MM.1S (cell line): Measurements from ENCODE around the gene IL1R1.

ENCODE experiments used
- DNase-seq: peaks from one replicate; pipeline ENCODE4 v3.0.0-alpha.2; 2015
- H2AFZ ChIP-seq: fragments of 300-600 bp; sonication (generic); 2 replicates; pipeline ENCODE4 v1.6.0; 2016; ENCODE audit warnings: antibody characterized with exemption, low read length
- H3F3A ChIP-seq: fragments of 300-600 bp; sonication (generic); 2 replicates; pipeline ENCODE4 v1.6.1; 2016; ENCODE audit warnings: mild to moderate bottlenecking, antibody characterized with exemption, low read length, moderate library complexity, mixed read lengths; ENCODE audit not compliant: insufficient read depth
- H3K27ac ChIP-seq: fragments of 300-600 bp; sonication (generic); 2 replicates; pipeline ENCODE4 v1.5.1; 2016; ENCODE audit warnings: mild to moderate bottlenecking, low read length
- H3K27me3 ChIP-seq: fragments of 300-600 bp; sonication (generic); replicated peaks from 2 replicates; pipeline ENCODE4 v1.6.0; 2016; ENCODE audit warnings: low read length; ENCODE audit not compliant: insufficient read depth
- H3K36me3 ChIP-seq: fragments of 300-600 bp; sonication (generic); replicated peaks from 2 replicates; pipeline ENCODE4 v1.6.1; 2016; ENCODE audit warnings: mild to moderate bottlenecking, low read length, mixed read lengths; ENCODE audit not compliant: insufficient read depth
- H3K4me1 ChIP-seq: fragments of 300-600 bp; sonication (generic); 2 replicates; pipeline ENCODE4 v1.6.1; 2016; ENCODE audit warnings: low read length, mixed read lengths
- H3K4me2 ChIP-seq: fragments of 300-600 bp; sonication (generic); 2 replicates; pipeline ENCODE4 v1.6.0; 2016; ENCODE audit warnings: low read depth, low read length
- H3K4me3 ChIP-seq: fragments of 300-600 bp; sonication (generic); 2 replicates; pipeline ENCODE4 v1.5.1; 2016; ENCODE audit warnings: low read length, mixed read lengths
- H3K79me2 ChIP-seq: fragments of 300-600 bp; sonication (generic); 2 replicates; pipeline ENCODE4 v1.6.1; 2016; ENCODE audit warnings: mixed run types, low read length, mixed read lengths
- H3K9ac ChIP-seq: fragments of 300-600 bp; sonication (generic); 2 replicates; pipeline ENCODE4 v1.6.1; 2016; ENCODE audit warnings: low read length, mixed read lengths
- H3K9me2 ChIP-seq: fragments of 300-600 bp; sonication (generic); replicated peaks from 2 replicates; pipeline ENCODE4 v1.6.1; 2016; ENCODE audit warnings: mild to moderate bottlenecking, low read length, mixed read lengths; ENCODE audit not compliant: insufficient read depth
- H3K9me3 ChIP-seq: fragments of 300-600 bp; sonication (generic); replicated peaks from 2 replicates; pipeline ENCODE4 v1.6.1; 2016; ENCODE audit warnings: mild to moderate bottlenecking, low read length, mixed read lengths; ENCODE audit not compliant: insufficient read depth
- H4K20me1 ChIP-seq: fragments of 300-600 bp; sonication (generic); 2 replicates; pipeline ENCODE4 v1.6.1; 2016; ENCODE audit warnings: mild to moderate bottlenecking, low read length, moderate library complexity, mixed read lengths; ENCODE audit not compliant: insufficient read depth
- CTCF ChIP-seq: fragments of 300-600 bp; sonication (generic); IDR thresholded peaks from 2 replicates; pipeline ENCODE4 v1.5.1; 2016; ENCODE audit warnings: antibody characterized with exemption, low read length, mixed read lengths
- EZH2 ChIP-seq: fragments of 300-600 bp; sonication (generic); optimal IDR thresholded peaks from 2 replicates; pipeline ENCODE3; 2017; ENCODE audit warnings: low read depth, mild to moderate bottlenecking, antibody characterized with exemption, low read length, mixed read lengths
- EZH2phosphoT487 ChIP-seq: fragments of 300-600 bp; sonication (generic); IDR thresholded peaks from 2 replicates; pipeline ENCODE4 v1.6.1; 2018; ENCODE audit warnings: antibody characterized with exemption, low read length

IL1R1 gene

GRCh38 chr2:102144128-102144527 lies 1.6 kb downstream of the IL1R1 start:
- H3K79me2 ChIP-seq, result no peaks in the 10 kb centered on the region
- H3F3A ChIP-seq, result no peaks in the 10 kb centered on the region
- H3K27ac ChIP-seq, result no peak overlapping the region
- H3K36me3 ChIP-seq, result no peaks in the 10 kb centered on the region
- TF ChIP-seq EZH2phosphoT487 (no peak), CTCF (no peak), EZH2 (no peak)
- H3K9me2 ChIP-seq, result no peaks in the 10 kb centered on the region
- H3K9ac ChIP-seq, result no peak overlapping the region
- no peak overlapping the region for H3K4me2 ChIP-seq
- no peaks in the 10 kb centered on the region for H3K9me3 ChIP-seq
- H3K4me3 ChIP-seq, result no peak overlapping the region
- H3K27me3 ChIP-seq, result no peaks in the 10 kb centered on the region
- H3K4me1 ChIP-seq, result no peaks in the 10 kb centered on the region
- no peaks in the 10 kb centered on the region for H4K20me1 ChIP-seq
- no peak for DNase-seq
- H2AFZ ChIP-seq, result no peak overlapping the region

GRCh38 chr2:102145107-102145506 lies 2.6 kb downstream of the IL1R1 start:
- H3K9ac ChIP-seq, result no peak overlapping the region
- H3K27ac ChIP-seq, result no peak overlapping the region
- TF ChIP-seq EZH2phosphoT487, result no peak
- TF ChIP-seq CTCF, result no peak
- no peak for TF ChIP-seq EZH2
- H2AFZ ChIP-seq, result no peak overlapping the region
- no peaks in the 10 kb centered on the region for H3K4me1 ChIP-seq
- no peaks in the 10 kb centered on the region for H3K79me2 ChIP-seq
- DNase-seq, result no peak
- no peaks in the 10 kb centered on the region for H3K9me2 ChIP-seq
- no peaks in the 10 kb centered on the region for H3K36me3 ChIP-seq
- H3F3A ChIP-seq, result no peaks in the 10 kb centered on the region
- H3K9me3 ChIP-seq, result no peaks in the 10 kb centered on the region
- H3K27me3 ChIP-seq, result no peaks in the 10 kb centered on the region
- no peaks in the 10 kb centered on the region for H4K20me1 ChIP-seq
- H3K4me2 ChIP-seq, result no peak overlapping the region
- no peak overlapping the region for H3K4me3 ChIP-seq

GRCh38 chr2:102145934-102146333 lies 3.4 kb downstream of the IL1R1 start:
- H3K9me2 ChIP-seq, result no peaks in the 10 kb centered on the region
- H3K9ac ChIP-seq, result no peak overlapping the region
- H3K79me2 ChIP-seq, result no peaks in the 10 kb centered on the region
- no peak for DNase-seq
- no peaks in the 10 kb centered on the region for H4K20me1 ChIP-seq
- no peak overlapping the region for H2AFZ ChIP-seq
- no peaks in the 10 kb centered on the region for H3K9me3 ChIP-seq
- H3K4me1 ChIP-seq, result no peaks in the 10 kb centered on the region
- H3K27me3 ChIP-seq, result no peaks in the 10 kb centered on the region
- H3K27ac ChIP-seq, result no peak overlapping the region
- H3K4me3 ChIP-seq, result no peak overlapping the region
- H3K4me2 ChIP-seq, result no peak overlapping the region
- no peaks in the 10 kb centered on the region for H3F3A ChIP-seq
- no peaks in the 10 kb centered on the region for H3K36me3 ChIP-seq
- TF ChIP-seq CTCF (no peak), EZH2 (no peak), EZH2phosphoT487 (no peak)
